ENCODE results near the gene RPS6KA2. TPM values are rescaled to one million over a fixed set of nuclear protein-coding genes. Genes with fewer than 3 reads are reported as not detected.
"Not testable (repeated sequence)": the region's sequence is repeated elsewhere in the genome, so short reads cannot be mapped to it uniquely, and the experiment has no call there.

The RPS6KA2 gene
- polyA plus RNA-seq, 6 donors from 2014 or later, result 2.1 to 5.4 (median 4.6) TPM

DNA sequence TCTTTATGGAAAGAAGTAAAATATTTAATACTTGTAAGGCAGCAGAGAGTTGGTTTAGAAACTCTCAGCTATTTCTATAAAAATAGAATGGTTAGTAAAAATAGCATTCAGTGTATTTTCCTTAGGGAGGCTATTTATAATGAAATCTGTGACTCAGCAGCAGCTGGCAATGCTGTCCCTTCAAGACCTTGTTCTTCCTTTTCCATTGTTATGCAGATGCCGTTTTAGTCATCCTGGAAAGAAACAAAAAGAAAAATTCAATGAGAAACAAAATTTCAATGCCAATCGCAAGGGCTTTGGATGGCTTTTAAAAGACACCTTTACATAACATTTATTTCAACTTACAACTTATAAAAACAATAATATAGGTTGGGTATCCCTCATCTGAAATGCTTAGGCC, 261.8 kb downstream of the RPS6KA2 start:
- Mint-ChIP-seq H3K9me3 (no peaks in the 10 kb centered on the region), H3K27me3 (no peaks in the 10 kb centered on the region), H3K36me3 (peaks cover 0 to 10% of the 10 kb centered on the region in 2 donors), H3K4me1 (no peaks in the 10 kb centered on the region), H3K27ac (no peak overlapping the region), H3K4me3 (no peak overlapping the region)
- ATAC-seq (ENCODE audit: low read depth in 2 of 2), result no peak
- DNase-seq, result no peak

DNA sequence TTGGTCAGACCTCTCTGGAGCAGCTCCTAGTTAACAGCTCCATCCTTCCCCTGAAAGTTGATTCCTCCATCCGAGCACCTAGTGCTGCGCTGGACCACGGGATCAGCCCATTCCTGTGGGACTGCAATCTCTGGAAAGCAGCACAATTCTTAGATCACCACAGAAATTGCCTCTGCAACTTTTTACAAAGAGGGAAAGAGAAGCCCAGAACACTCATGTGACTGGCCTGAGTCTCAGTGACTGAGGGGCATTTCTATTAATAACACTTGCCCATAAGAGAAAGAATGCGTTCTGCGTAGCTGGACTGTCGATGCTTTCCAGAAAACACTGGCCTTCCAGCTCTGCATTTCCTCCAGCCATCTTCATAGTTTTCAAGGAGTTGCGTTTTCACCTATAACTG, 262.6 kb downstream of the RPS6KA2 start:
- peak overlapping the region in 1 of 8 donors; percentile 15 for H3K4me3 Mint-ChIP-seq
- H3K36me3 Mint-ChIP-seq, result peaks cover 0 to 10% of the 10 kb centered on the region in 2 donors
- no peak for ATAC-seq (ENCODE audit: low read depth in 2 of 2)
- no peaks in the 10 kb centered on the region for H3K4me1 Mint-ChIP-seq
- no peaks in the 10 kb centered on the region for H3K27me3 Mint-ChIP-seq
- no peak for DNase-seq
- H3K27ac Mint-ChIP-seq, result peak overlapping the region in 2 of 6 donors; percentile 14 to 60
- H3K9me3 Mint-ChIP-seq, result peaks cover 0 to 1% (median 0%) of the 10 kb centered on the region in 7 donors

DNA sequence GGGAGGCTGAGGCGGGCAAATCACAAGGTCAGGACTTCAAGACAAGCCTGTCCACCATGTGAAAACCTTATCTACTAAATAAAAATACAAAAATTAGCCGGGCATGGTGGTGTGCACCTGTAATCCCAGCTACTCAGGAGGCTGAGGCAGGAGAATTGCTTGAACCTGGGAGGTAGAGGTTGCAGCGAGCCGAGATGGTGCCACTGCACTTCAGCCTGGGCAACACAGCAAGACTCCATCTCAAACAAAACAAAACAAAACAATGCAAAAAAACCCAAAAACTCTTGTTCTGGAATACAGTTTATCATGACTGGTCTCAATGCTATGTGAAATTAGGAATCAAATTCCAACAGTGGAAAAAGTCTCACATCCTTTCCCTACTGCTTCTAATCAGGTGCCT, 264.6 kb downstream of the RPS6KA2 start:
- not testable (repeated sequence) for H3K9me3 Mint-ChIP-seq, H3K4me3 Mint-ChIP-seq

DNA sequence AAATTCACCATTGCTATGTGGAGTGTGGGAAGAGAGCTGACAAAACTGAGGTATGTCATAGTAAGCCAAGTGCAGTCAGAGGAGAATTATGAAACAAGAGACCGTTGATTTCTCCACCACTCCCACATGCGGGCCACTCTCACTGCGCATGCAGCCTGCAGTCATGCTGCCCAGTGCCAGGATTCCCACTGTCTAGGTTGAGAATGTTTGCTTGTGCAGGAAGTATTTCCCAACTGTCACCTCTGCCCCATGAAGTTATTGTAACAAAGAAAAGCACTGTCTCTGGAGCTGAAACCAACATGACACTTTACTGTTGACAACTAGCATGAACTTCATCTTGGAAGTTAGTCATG, 266.0 kb downstream of the RPS6KA2 start:
- Mint-ChIP-seq H3K4me3 (no peak overlapping the region), H3K27me3 (peaks cover 0 to 7% (median 4%) of the 10 kb centered on the region in 3 donors), H3K27ac (no peak overlapping the region), H3K4me1 (no peaks in the 10 kb centered on the region), H3K9me3 (peaks cover 0 to 10% (median 6%) of the 10 kb centered on the region in 7 donors), H3K36me3 (peaks cover 7 to 10% of the 10 kb centered on the region in 2 donors)
- no peak for ATAC-seq (ENCODE audit: low read depth in 2 of 2)
- no peak for DNase-seq

More for the DNA sequence above, 264.6 kb downstream of the RPS6KA2 start:
- H3K36me3 Mint-ChIP-seq, result peaks cover 7 to 10% of the 10 kb centered on the region in 2 donors
- not testable (repeated sequence) for H3K4me1 Mint-ChIP-seq; H3K27ac Mint-ChIP-seq; DNase-seq; ATAC-seq (ENCODE audit: low read depth in 2 of 2); H3K27me3 Mint-ChIP-seq

DNA sequence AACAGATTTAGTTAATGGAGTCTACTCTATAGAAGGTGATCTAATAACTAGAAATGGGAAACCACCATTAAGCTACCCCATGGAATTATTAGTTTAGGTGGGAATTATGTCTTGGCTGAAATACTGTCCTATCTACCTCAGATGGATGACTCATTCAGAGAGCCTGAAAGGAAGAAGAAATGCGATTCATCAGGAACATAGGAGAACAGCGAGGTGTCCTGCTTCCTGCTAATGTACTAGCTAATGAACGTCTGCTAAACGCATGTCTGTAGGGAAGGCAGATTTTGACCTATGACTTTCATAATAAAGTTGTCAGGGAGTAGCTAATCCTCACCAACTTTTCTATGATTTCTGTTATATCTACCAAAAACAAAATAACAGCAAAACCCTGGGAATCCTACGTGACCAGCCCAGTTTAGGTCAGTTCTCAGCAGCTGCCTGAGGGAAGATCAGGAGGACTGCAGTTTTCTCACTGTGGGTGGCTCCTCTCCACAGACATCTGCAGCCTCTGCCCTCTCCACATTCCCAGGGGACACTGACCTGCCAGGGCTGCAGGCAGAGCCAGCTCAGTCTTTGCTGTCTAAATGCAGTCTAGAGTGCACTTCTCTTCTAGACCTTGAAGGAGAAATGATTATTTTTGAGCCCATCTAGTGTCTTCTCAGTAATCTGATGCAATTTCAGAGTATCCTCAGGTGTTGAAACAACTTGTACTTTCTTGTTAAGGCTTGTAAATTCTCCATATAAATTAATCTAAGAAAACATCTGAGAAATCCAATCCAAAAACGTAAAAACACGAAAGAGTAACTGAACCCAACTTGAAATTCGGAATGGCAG, 266.6 kb downstream of the RPS6KA2 start:
- Mint-ChIP-seq H3K27me3 (peaks cover 0 to 7% (median 4%) of the 10 kb centered on the region in 3 donors), H3K27ac (no peak overlapping the region), H3K36me3 (peaks cover 6 to 7% of the 10 kb centered on the region in 2 donors), H3K4me1 (no peaks in the 10 kb centered on the region), H3K9me3 (peaks cover 0 to 10% (median 6%) of the 10 kb centered on the region in 7 donors), H3K4me3 (no peak overlapping the region)
- no peak for ATAC-seq (ENCODE audit: low read depth in 2 of 2)
- no peak for DNase-seq

Other genes starting within 250 kb of the RPS6KA2 start
- 10 to 100 TPM; 30.2 to 61.0 (median 52.6) TPM for gene MPC1, start 244.3 kb downstream of the RPS6KA2 start, polyA plus RNA-seq (ENCODE audit: low read depth in 6 of 6)
- gene RAMACL, start 40.6 kb downstream of the RPS6KA2 start, polyA plus RNA-seq (ENCODE audit: low read depth in 6 of 6), result under 1 TPM in 5 of 6 donors, not detected in 1; 0.23 to 0.65 (median 0.52) TPM

All from naive B cell (primary cell).